Colon (tissue), 2 donors: Measurements from ENCODE around the gene GLRX2.
"Not testable (repeated sequence)": the region's sequence is repeated elsewhere in the genome, so short reads cannot be mapped to it uniquely, and the experiment has no call there.

Source experiments
- FAIRE-seq: peaks from 2 replicates; lab custom pipeline; 2012; peaks lifted over from hg19 to GRCh38; lab: Jason Lieb, UNC
- donor health status: control.
- donor health status: control.

Gene GLRX2

DNA sequence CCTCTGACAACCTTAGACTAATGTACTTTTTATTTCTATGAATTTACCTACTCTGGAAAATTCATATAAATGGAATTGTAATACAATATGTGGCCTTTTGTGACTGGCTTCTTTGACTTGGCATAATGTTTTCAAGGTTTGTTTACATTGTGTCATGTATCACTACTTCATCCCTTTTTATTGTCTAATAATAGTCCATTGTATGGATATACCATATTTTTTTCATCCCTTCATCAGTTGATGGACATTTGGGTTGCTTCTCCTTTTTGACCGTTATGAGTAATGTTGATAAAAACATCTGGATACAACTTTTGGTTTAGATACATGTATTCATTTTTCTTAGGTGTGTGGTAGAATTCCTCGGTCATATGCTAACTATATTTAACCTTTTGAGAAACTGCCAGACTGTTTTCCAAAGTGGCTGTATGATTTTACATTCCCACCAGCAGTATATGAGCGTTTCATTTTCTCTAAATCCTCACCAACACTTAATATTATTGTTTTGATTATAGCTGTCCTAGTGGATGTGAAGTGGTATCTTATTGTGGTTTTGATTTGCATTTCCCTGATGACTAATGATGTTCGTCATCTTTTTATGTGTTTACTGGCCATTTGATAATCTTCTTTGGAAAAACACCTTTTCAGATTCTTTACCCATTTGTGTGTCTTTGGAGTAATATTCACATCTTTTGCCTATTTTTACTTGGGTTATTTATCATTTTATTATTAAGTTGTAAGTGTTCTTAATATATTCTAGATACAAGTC is 42.3 kb downstream of the GLRX2 start:
- no peak for FAIRE-seq

DNA sequence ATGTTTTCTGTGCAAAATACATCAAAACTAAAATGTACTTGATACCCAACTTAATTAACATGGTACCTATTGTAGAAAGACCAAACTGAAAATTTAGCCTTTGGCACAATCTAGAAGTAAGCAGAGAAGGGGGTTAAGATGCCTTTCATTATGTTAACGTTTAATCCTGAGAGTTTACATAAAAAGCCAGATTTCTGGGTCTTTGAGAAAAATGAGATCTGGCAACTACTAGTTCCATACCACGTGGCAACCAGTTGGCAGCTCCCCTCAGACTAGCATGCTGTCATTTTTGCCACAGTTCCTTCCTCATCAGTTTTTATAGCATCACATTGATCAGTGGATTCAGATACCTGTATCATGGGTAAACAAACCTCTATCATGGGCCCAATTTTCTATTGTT is 44.3 kb downstream of the GLRX2 start:
- no peak for FAIRE-seq

DNA sequence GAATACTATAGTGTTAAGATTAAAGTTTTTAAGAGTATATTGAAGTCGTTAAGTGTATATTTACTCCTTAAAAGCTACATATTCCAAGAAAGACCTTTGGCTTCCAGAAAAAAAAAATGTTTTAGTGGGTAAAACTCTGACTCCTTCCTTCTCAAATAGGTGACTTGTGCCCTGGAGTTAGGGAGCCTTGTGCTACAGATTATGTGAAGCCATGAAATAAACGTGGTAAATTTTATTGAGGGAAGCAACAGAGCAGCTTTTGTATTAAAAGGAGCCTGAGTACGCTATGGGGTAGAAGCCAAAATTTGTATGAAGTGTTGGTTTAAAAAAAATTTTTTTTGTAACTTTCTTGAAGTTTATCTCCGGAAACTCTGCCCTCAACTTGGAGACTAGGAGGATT is 44.8 kb downstream of the GLRX2 start:
- FAIRE-seq, result no peak

DNA sequence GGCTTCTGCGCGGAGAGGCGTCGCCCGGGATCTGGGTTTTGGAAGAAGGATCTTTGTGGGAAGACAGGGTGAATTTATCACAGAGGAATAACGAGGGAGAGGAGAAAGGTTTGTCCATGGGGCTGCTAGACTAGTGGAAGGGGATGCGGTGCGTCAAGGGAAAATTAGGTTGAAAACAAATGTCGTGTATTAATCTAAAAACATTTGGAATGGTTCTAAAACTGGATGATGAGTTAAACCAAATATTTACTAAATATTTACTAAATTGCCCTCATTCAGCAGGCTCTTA is 45.2 kb downstream of the GLRX2 start:
- FAIRE-seq, result no peak

DNA sequence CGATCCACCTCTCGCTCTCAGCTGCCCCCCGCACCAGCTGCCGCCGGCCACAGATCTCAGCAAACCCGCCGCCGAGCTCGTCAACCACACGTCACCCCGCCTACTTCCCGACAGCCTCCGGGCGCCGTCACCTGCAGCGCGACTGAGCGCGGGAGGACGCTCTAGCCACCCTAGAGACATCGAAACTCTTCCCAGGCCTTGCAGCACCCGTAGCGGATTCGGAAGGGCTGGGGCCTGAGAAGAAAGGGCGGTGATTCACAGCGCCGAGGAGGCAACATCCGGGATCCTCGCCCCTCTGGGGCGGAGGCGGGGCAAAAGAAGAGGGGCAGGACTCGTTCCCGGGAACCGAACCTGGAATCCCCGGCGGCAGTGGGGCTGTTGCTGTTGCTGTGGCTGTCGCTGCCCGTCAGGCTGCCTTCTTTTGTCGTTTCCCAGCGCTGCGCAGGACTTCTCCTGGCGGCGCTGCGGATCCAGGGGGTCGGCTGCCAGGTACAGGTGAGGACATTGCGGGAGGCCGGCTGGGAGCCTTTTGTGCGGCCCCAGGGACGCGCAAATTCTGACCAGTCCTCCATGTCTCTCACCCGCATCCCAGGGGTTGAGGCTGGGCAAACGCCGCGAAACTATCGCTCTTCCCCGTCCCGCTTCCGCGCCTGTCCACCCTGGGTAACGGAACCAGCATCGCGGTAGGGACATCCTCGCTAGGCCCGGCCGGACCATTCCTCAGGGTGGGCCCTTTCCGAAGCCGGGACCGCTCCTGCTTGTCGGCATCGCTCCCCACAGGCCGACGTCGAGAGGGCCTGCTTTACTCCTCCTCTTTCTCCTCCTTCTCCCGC is 45.7 kb downstream of the GLRX2 start, which contains the start of the genes RO60 and UCHL5:
TSS of gene RO60 (plus strand) at position 331 of the 833 bp plus-strand sequence. CDS start 9,443 bp downstream, outside the sequence.
TSS of gene UCHL5 (minus strand) at position 79 of the 833 bp plus-strand sequence. CDS start 100 bp downstream, outside the sequence.
- FAIRE-seq, result no peak

DNA sequence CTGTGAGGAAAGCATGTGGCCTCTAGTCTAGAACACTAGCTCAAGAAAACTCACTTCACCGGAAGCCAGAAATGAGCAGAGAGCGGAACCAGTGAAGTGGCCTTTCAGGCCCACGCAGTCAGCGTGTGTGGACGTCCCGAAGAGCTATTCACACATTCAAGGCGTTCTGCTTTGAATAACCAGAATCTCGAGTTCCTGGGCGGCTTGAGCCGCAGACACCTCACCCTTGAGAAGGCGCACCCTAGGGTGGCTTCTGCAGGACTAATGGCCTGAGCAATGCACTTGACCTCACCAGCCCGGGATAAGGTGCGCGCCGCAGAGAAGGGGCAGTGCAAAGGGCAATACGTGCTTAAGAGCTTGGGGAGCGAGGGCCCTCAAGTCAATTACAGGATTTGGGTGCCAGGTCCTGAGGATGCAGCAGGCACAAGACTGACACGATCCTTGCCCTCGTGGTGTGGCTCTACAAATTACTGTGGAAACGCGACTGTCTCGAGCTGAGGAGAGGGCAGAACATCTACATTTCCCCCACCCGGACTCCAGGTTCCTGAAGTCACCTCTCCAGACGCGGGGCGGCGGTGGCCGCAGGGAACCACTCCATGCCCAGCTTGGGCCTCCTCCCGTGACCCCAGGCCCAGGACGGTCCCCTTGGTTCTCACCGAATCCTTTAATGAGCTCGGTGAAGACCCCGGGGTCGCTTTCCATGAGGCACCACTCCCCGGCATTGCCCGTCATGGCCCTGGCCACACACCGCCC is 46.5 kb downstream of the GLRX2 start:
- FAIRE-seq, result no peak

DNA sequence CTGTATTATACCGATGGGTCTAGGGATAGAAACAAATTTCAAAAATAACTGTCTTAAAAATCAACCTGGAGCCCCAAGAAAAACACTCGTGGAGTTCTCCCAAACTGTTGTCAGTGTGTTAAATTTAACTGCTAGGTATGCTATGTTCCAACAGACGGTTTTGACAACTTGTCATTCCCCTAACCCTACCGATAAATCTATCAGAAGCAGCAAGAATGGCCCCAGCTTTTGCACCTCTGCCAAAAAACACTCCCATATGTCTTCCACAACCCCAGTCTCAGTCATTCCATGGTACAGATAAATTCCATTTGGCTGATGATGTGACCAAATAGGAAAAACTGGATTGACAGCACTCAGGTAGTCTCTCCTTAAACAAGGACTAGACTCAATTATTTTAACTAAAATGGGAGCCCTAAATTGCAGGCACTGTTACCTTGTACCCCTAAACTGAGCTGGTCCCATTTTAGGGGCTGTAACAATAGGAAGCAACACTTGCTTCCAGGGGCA is 51.0 kb downstream of the GLRX2 start:
- no peak for FAIRE-seq

DNA sequence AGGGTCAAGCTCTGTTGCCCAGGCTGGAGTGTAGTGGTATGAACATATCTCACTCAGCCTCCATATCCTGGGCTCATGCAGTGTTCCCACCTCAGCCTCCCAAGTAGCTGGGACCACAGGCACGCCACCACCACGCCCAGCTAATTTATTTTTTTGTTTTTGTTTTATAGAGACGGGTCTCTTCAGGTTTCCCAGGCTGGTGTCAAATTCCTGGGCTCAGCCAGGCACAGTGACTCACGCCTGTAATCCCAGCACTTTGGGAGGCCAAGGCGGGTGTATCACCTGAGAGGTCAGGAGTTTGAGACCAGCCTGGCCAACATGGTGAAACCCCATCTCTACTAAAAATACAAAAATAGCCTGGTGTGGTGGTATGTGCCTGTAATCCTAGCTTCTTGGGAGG is 56.3 kb downstream of the GLRX2 start:
- FAIRE-seq, result not testable (repeated sequence)
